Caco-2 (cell line): ENCODE results near the gene WDR43. TPM values are rescaled to one million over a fixed set of nuclear protein-coding genes. Genes with fewer than 3 reads are reported as not detected.

ENCODE experiments used
- BruUV-seq: library from RNA; stranded (reverse); fragments of 400-500 nt; replicated peaks from 2 replicates; lab custom pipeline; 2021; lab: Mats Ljungman, UMichigan
- CTCF ChIA-PET: fragments of 300-600 bp; sonication (Branson Sonifier 250); formaldehyde crosslinking; loops from one replicate; lab custom pipeline; 2022; ENCODE audit warnings: antibody characterized with exemption; lab: Charles Lee
- POLR2A ChIA-PET: fragments of 300-600 bp; sonication (Branson Sonifier 250); formaldehyde crosslinking; loops from one replicate; lab custom pipeline; 2022; ENCODE audit warnings: antibody characterized with exemption; lab: Charles Lee
- DNase-seq, 2 experiments: peaks; one replicate each; pipeline versions ENCODE4 v3.0.0 to v3.0.0-alpha.2; 2020 to 2022
- H3K27me3 ChIP-seq: replicated peaks from 2 replicates; pipeline ENCODE4 v1.6.0; 2011; ENCODE audit warnings: low read length; ENCODE audit not compliant: control insufficient read depth, insufficient read depth
- H3K36me3 ChIP-seq: 2 replicates; pipeline ENCODE4 v1.5.1; 2011; ENCODE audit warnings: low read length; ENCODE audit not compliant: control insufficient read depth, insufficient read depth
- H3K4me1 ChIP-seq: fragments of 250-450 bp; sonication (Bioruptor Pico); 2 replicates; pipeline ENCODE4 v1.5.1; 2020; ENCODE audit warnings: mild to moderate bottlenecking
- H3K4me3 ChIP-seq: 2 replicates; pipeline ENCODE4 v1.5.1; 2011; ENCODE audit warnings: low read depth, mild to moderate bottlenecking, control low read depth, low read length
- H3K9me3 ChIP-seq: fragments of 250-450 bp; sonication (Bioruptor Pico); 2 replicates; pipeline ENCODE4 v1.5.1; 2020; ENCODE audit warnings: mild to moderate bottlenecking, moderate library complexity
- H3K27ac Mint-ChIP-seq: one replicate; pipeline ENCODE4 v1.8.0; 2022; ENCODE audit warnings: mixed read lengths; ENCODE audit not compliant: unreplicated experiment
- H3K27me3 Mint-ChIP-seq: one replicate; pipeline ENCODE4 v1.8.0; 2022; ENCODE audit warnings: mixed read lengths; ENCODE audit not compliant: insufficient read depth, unreplicated experiment
- H3K36me3 Mint-ChIP-seq: one replicate; pipeline ENCODE4 v1.8.0; 2022; ENCODE audit warnings: mild to moderate bottlenecking, mixed read lengths; ENCODE audit not compliant: insufficient read depth, unreplicated experiment
- H3K4me1 Mint-ChIP-seq: one replicate; pipeline ENCODE4 v1.8.0; 2022; ENCODE audit warnings: low read depth, mixed read lengths; ENCODE audit not compliant: unreplicated experiment
- H3K4me3 Mint-ChIP-seq: one replicate; pipeline ENCODE4 v1.8.0; 2022; ENCODE audit warnings: mild to moderate bottlenecking, moderate library complexity, mixed read lengths; ENCODE audit not compliant: unreplicated experiment
- H3K9me3 Mint-ChIP-seq: one replicate; pipeline ENCODE4 v1.8.0; 2022; ENCODE audit warnings: mixed read lengths; ENCODE audit not compliant: unreplicated experiment
- CTCF ChIP-seq, 2 experiments: fragments of 200-600 bp in 1 of 2; IDR thresholded peaks; 1 replicate in 1 of 2; 2 replicates in 1 of 2; pipeline versions ENCODE4 v1.5.1 to v1.8.0; 2011 to 2022; ENCODE audit warnings: antibody characterized with exemption in 1 of 2, control low read depth in 1 of 2, inconsistent platforms in 1 of 2, low read depth in 1 of 2, low read length in 1 of 2, mild to moderate bottlenecking in 1 of 2, moderate library complexity in 1 of 2; ENCODE audit not compliant: insufficient read depth in 1 of 2, severe bottlenecking in 1 of 2, unreplicated experiment in 1 of 2
- intact Hi-C: fragments of 100-400 bp; cut with micrococcal nuclease; formaldehyde crosslinking; loops from one replicate; pipeline ENCODE4 v1.10.0; 2022; ENCODE audit not compliant: unreplicated experiment
- total RNA-seq: library from RNA; stranded (reverse); gene quantifications from 2 replicates; pipeline ENCODE4 v1.2.3, GENCODE V29; 2022

The WDR43 gene
- total RNA-seq, 1 experiment from 2014 or later, result 133 TPM

- no peaks in the 10 kb centered on the region for H3K9me3 Mint-ChIP-seq
- no peak for TF ChIP-seq CTCF (IDR thresholded peaks at IDR 0.05; ENCODE audit: insufficient read depth in 1 of 2, low read depth in 1 of 2, low read length in 1 of 2, severe bottlenecking in 1 of 2, unreplicated experiment in 1 of 2)
- Histone ChIP-seq H3K9me3 (no peaks in the 10 kb centered on the region), H3K4me1 (peaks cover 12% of the 10 kb centered on the region), H3K4me3 (no peak overlapping the region), H3K27me3 (no peaks in the 10 kb centered on the region), H3K36me3 (peaks cover 4% of the 10 kb centered on the region)
- no peak overlapping the region for H3K27ac Mint-ChIP-seq
- H3K4me1 Mint-ChIP-seq, result peaks cover 28% of the 10 kb centered on the region
- peaks cover 57% of the 10 kb centered on the region for H3K36me3 Mint-ChIP-seq
- BruUV-seq, result no TSS peak
- H3K4me3 Mint-ChIP-seq, result no peak overlapping the region
- POLR2A ChIA-PET, result interaction anchor here (0.7 kb wide), 1 partner anchor 31 kb away, joined by 3 read pairs; the partner anchor contains the start of gene TRMT61B
- intact Hi-C loops, result no loop called here
- no peak for DNase-seq
- no peaks in the 10 kb centered on the region for H3K27me3 Mint-ChIP-seq
- CTCF ChIA-PET, result no interaction called here
Measured at GRCh38 chr2:28901202-28901601, 6.7 kb downstream of the WDR43 start.

DNA sequence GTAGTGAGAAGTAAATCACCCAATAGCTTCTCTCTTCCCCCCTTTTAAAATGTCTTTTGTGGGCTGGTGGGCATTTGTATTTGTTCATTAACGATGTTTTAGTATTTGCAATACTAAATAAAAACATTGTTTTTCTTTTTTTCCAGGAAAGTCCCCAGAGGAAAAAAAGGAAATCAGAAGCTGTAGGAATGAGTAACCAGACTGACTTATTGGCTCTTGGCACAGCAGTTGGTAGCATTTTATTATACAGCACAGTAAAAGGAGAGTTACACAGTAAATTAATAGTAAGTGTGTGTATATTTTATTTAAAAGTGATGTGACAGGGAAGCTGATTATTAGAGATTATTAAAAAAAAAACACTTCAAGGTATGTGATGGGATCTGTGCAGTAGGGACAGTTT lies 7.4 kb downstream of the WDR43 start:
- intact Hi-C loops, result no loop called here
- peaks cover 26% of the 10 kb centered on the region for H3K4me1 Mint-ChIP-seq
- no TSS peak for BruUV-seq

GRCh38 chr2:28902584-28902983 lies 8.1 kb downstream of the WDR43 start:
- POLR2A ChIA-PET, result no interaction called here
- CTCF ChIA-PET, result no interaction called here
- H3K27me3 Mint-ChIP-seq, result no peaks in the 10 kb centered on the region
- H3K36me3 Mint-ChIP-seq, result peaks cover 70% of the 10 kb centered on the region
- no peaks in the 10 kb centered on the region for H3K9me3 Mint-ChIP-seq
- no peak overlapping the region for H3K27ac Mint-ChIP-seq
- TF ChIP-seq CTCF (IDR thresholded peaks at IDR 0.05; ENCODE audit: insufficient read depth in 1 of 2, low read depth in 1 of 2, low read length in 1 of 2, severe bottlenecking in 1 of 2, unreplicated experiment in 1 of 2), result no peak
- peaks cover 7% of the 10 kb centered on the region for H3K36me3 ChIP-seq
- DNase-seq, result no peak
- no peak overlapping the region for H3K4me3 Mint-ChIP-seq
- H3K9me3 ChIP-seq, result no peaks in the 10 kb centered on the region
- no TSS peak for BruUV-seq
- no peaks in the 10 kb centered on the region for H3K27me3 ChIP-seq
- no peak overlapping the region for H3K4me3 ChIP-seq
- intact Hi-C loops, result no loop called here
- peaks cover 18% of the 10 kb centered on the region for H3K4me1 Mint-ChIP-seq
- H3K4me1 ChIP-seq, result peaks cover 2% of the 10 kb centered on the region; the same call in 1 of the 2 replicates

More for the DNA sequence above, 7.4 kb downstream of the WDR43 start:
- no peak for DNase-seq
- Mint-ChIP-seq H3K36me3 (peaks cover 62% of the 10 kb centered on the region), H3K9me3 (no peaks in the 10 kb centered on the region), H3K27me3 (no peaks in the 10 kb centered on the region), H3K4me3 (no peak overlapping the region), H3K27ac (no peak overlapping the region)
- TF ChIP-seq CTCF (IDR thresholded peaks at IDR 0.05; ENCODE audit: insufficient read depth in 1 of 2, low read depth in 1 of 2, low read length in 1 of 2, severe bottlenecking in 1 of 2, unreplicated experiment in 1 of 2), result no peak
- Histone ChIP-seq H3K27me3 (no peaks in the 10 kb centered on the region), H3K9me3 (no peaks in the 10 kb centered on the region), H3K4me1 (peaks cover 6% of the 10 kb centered on the region; the same call in 1 of the 2 replicates), H3K36me3 (peaks cover 6% of the 10 kb centered on the region), H3K4me3 (no peak overlapping the region)
- ChIA-PET CTCF (no interaction called here), POLR2A (no interaction called here)
